Inflammatory macrophage (primary cell): ENCODE measurements around the gene ANO10.
"Not testable (repeated sequence)": the region's sequence is repeated elsewhere in the genome, so short reads cannot be mapped to it uniquely, and the experiment has no call there.

Source experiments
- DNase-seq, 2 donors: peaks; one replicate each; pipeline ENCODE4 v3.0.0-alpha.2; 2020 to 2022

ANO10 gene

GRCh38 chr3:43573576-43573975 is 48.2 kb downstream of the ANO10 start:
- DNase-seq, result no peak

GRCh38 chr3:43565661-43566341 is 56.0 kb downstream of the ANO10 start:
- DNase-seq, result not testable (repeated sequence)

- no peak for DNase-seq
Measured at GRCh38 chr3:43559961-43560360, 61.9 kb downstream of the ANO10 start.

DNA sequence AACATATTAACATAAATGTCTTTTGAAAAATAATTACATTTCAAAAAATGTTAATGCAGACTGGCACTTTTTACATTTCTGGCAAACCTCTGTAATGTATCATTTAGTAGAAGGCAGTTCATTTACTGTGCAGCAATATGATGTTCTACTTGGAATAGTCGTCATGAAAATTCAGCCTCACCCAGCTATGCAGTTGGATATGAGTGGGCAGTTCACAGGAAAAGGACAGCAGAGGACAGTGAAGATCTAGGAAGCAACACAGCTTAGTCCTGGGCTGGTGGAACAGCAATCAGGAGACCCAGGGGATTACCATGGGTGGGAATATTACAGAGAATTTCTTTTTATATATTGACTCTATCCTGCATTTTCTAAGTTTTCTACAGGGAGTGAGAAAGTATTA is 63.6 kb downstream of the ANO10 start:
- no peak for DNase-seq

GRCh38 chr3:43549626-43550290 is 72.1 kb downstream of the ANO10 start:
- DNase-seq, result no peak

DNA sequence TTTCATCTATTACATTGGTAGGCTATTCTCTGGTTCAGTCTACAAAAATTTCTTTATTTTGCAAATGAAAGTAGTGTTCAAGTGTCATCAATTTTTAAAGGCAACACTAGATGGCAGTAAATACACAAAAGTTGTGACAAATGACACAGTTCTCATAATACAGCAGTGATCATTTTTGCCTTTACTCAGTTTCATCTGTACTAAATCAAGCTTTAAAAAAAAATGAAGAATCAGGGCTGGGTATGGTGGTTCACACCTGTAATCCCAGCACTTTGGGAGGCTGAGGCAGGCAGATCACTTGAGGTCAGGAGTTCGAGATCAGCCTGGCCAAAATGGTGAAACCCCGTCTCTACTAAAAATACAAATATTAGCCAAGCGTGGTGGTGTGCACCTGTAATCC is 77.5 kb downstream of the ANO10 start:
- peak; percentile 45 to 76 for DNase-seq

GRCh38 chr3:43542328-43543043 is 79.3 kb downstream of the ANO10 start:
- DNase-seq, result no peak

DNA sequence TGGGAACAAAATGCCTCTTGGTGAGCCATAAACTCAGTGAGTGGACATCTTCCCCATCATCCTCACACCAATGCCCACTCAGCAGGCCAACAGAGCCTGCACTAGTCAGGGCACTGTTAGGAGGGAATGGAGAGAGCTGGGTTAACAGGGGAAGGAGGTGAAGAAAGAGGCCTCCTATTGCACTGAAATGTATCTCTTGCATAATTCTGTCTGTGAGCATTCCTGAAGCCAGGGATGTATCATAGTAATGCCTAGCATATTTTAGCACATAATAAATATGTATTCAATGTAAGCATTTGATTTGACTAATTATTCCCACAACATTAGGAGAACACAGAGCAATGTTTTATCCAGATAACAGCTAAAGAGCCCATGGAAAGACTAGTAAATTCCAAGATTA is 81.2 kb downstream of the ANO10 start:
- DNase-seq, result no peak

- no peak for DNase-seq
Measured at GRCh38 chr3:43539321-43539720, 82.5 kb downstream of the ANO10 start.

DNA sequence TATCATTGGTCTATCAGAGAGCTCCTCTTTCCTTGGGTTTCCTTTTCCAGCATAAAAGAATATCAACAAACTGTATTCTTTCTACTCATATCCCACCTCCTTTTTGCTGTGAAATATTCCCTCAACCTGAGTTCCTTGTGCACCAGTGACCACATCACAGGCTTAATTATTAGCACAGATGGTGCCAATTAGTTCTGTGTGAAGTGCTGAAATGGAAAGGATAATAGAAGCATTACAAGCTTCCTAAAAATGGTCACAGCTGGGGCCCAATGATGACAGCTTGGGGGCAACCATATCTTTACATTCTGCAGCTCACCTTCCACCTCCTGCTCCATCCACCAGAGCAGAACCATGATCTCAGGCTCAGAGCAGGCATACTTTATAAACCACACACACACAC is 84.6 kb downstream of the ANO10 start:
- DNase-seq, result no peak

GRCh38 chr3:43534675-43535074 is 87.1 kb downstream of the ANO10 start:
- no peak for DNase-seq

- no peak for DNase-seq
Measured at GRCh38 chr3:43533009-43533408, 88.8 kb downstream of the ANO10 start.

- no peak for DNase-seq
Measured at GRCh38 chr3:43531835-43532234, 90.0 kb downstream of the ANO10 start.

DNA sequence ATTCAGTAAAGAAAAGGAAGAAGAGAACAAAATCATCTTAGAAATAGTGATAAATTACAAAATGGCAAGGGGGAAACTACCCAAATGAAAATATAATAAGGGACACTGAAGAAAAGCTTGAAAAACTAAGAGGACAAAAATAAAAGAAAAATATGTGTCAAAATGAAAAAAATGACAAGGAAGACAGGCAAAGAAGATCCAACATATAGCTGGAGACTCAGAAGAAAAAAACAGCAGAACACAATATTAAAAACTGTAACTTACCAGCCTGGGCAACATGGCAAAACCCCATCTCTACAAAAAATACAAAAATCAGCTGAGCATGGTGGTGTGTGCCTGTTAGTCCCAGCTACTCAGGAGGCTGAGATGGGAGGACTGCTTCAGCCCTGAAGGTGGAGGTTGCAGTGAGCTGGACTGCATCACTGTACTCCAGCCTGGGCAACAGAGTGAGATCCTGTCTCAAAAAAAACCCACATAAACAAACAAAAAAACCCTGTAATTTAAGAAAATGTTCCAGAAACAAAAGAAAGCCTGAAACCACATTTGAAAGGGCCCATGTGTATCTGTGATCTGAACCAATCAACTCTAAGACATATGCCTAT is 93.2 kb downstream of the ANO10 start:
- no peak for DNase-seq

DNA sequence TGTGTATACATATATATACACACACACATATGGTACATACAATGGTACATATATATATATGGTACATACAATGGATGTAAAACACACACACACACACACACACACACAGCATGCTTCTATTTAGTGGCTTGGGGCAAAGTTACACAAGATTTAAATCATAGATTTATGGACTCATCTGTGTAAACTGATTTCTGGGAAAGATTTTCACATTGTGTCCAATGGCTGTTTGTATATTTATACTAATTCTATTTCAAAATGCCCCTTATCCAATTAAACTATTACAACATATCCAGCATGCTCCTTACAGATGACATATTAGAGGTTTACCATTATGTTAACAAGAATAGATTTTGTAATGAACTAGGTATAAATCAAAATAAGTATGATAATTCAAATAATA is 94.9 kb downstream of the ANO10 start:
- DNase-seq, result no peak

DNA sequence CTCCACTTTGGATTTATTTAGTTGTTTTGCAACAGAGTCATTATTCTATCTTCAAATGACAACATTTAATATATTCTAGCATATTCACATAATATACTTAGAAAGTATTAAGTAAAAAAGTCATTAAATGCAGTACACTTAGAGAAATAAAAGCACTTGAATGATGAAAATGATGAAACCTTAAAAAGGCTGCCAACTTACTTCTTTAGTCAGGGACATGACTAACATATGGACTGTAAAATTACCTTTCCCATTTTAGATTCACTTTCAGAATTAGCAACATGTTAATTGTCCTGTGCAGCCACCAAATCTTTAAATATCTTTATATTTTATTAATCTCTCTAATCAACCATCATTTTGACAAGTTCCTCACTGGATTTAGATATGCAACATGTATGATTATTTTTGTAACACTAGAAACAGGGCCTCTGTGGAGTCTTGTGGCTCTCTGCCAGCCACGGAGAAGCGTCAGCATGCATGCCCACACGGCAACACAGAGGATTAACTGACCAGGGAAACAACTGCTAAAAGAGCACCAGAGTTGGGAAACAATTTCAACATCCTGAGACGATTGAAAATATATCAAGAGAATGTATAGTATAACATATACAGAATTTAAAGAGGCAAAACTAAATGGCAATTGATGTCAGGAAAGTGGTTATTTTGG is 95.7 kb downstream of the ANO10 start:
- DNase-seq, result peak; percentile 33 to 55

DNA sequence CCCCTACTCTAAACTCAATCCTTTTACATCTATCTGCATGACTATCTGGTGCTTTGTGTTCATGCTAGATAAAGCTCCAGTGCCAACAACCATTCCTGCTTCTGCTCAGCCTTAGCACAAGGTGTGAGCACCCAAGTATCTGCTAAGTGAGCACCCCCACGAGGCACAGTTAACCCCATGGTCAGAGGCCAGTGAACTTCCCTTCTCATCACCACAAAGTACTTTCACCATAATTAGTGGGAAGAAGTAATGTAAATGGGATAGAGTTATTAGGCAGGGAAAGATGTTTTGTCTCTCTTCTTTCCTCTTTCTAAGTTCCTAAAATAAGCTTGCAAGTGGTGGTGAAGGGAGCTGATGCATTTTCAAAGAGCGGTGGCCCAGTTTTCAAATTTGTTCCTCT is 96.4 kb downstream of the ANO10 start:
- peak; percentile 64 to 65 for DNase-seq

DNA sequence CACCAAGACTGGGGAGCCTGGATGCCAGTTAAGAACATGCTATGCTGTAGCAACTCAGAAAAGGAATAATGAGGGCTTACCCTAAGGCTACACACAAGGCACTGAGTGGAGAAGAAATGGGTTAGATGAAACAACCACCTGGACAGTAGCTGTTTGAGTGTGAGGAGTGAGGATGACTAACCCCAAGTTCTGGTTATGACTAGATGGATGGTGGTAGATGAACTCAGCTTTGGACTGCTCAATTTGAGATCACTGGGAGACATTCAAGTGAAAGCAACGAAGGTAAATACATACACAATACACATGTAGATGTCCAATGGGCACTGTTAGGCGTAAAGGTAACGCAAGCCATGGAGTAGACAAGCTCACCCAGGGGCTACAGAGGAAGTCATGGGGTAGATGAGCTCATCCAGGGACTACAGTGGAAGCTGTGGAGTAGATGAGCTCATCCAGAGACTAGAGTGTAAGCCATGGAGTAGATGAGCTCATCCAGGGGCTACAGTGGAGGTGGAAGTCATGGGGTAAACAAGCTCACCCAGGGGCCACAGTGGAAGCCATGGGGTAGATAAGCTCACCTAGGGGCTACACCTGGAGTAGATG is 98.3 kb downstream of the ANO10 start:
- DNase-seq, result peak in 1 of 2 donors; percentile 46

- no peak for DNase-seq
Measured at GRCh38 chr3:43522727-43523362, 99.0 kb downstream of the ANO10 start.

DNA sequence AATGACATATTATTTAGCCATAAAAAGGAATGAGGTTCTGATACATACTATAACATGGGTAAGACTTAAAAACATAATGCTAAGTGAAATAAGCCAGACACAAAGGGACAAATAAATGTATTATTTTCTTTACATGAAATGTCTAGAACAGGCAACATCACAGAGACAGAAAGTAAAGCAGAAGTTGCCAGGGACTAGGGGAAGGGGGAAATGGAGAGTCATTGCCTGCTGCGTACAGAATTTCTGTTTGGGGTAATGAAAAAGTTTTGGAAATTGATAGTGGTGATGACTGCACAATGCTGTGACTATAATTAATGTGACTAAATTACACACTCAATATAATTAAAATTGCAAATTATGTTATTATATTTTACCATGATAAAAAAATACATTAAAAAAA is 99.9 kb downstream of the ANO10 start:
- peak; percentile 17 to 23 for DNase-seq

- DNase-seq, result not testable (repeated sequence)
Measured at GRCh38 chr3:43518515-43518914, 103.3 kb downstream of the ANO10 start.
